Panc1 (cell line): ENCODE measurements around the gene ZSCAN22. TPM values are rescaled to one million over a fixed set of nuclear protein-coding genes. Genes with fewer than 3 reads are reported as not detected.

Experiments
- ATAC-seq: fragments of 200-7000 bp; cut with Tn5 transposase; 2 replicates; pipeline ENCODE4 v1.9.1; 2020; ENCODE audit warnings: mild to moderate bottlenecking, moderate library complexity
- BruUV-seq: library from RNA; stranded (reverse); fragments of 400-500 nt; replicated peaks from 2 replicates; lab custom pipeline; 2021; lab: Mats Ljungman, UMichigan
- CTCF ChIA-PET: fragments of 300-600 bp; sonication (Branson Sonifier 250); formaldehyde crosslinking; loops from one replicate; lab custom pipeline; 2022; ENCODE audit warnings: antibody characterized with exemption; lab: Charles Lee
- POLR2A ChIA-PET: fragments of 300-600 bp; sonication (Branson Sonifier 250); formaldehyde crosslinking; loops from one replicate; lab custom pipeline; 2022; ENCODE audit warnings: antibody characterized with exemption; lab: Charles Lee
- DNase-seq: peaks from one replicate; pipeline ENCODE4 v3.0.0-alpha.2; 2010; ENCODE audit warnings: low read depth, low spot score
- H3K27ac ChIP-seq: 2 replicates; pipeline ENCODE4 v1.5.1; 2011; ENCODE audit warnings: mild to moderate bottlenecking, low read length, inconsistent platforms
- H3K27me3 ChIP-seq: fragments of 200-500 bp; sonication (Bioruptor generic); 2 replicates; pipeline ENCODE4 v1.6.0; 2014; ENCODE audit warnings: low read length, inconsistent platforms; ENCODE audit not compliant: control insufficient read depth, insufficient read depth
- H3K36me3 ChIP-seq: fragments of 200-500 bp; sonication (Bioruptor generic); 2 replicates; pipeline ENCODE4 v1.5.1; 2014; ENCODE audit warnings: inconsistent platforms, mild to moderate bottlenecking, low read length, moderate library complexity; ENCODE audit not compliant: control insufficient read depth, insufficient read depth
- H3K4me1 ChIP-seq: 2 replicates; pipeline ENCODE4 v1.5.1; 2011; ENCODE audit warnings: inconsistent platforms, mild to moderate bottlenecking, low read length, moderate library complexity; ENCODE audit not compliant: control insufficient read depth, insufficient read depth
- H3K4me3 ChIP-seq, 2 experiments: 2 replicates each; pipeline ENCODE4 v1.5.1; 2011 to 2012; ENCODE audit warnings: low read depth in 2 of 2, low read length in 2 of 2, mild to moderate bottlenecking in 2 of 2, inconsistent platforms in 1 of 2, moderate library complexity in 1 of 2
- H3K9me3 ChIP-seq: fragments of 200-500 bp; sonication (Bioruptor generic); 2 replicates; pipeline ENCODE4 v1.5.1; 2014; ENCODE audit warnings: low read depth, mild to moderate bottlenecking, inconsistent platforms, low read length, moderate library complexity; ENCODE audit not compliant: control insufficient read depth, insufficient read depth
- CTCF ChIP-seq: fragments of 450-650 bp; IDR thresholded peaks from 2 replicates; pipeline ENCODE4 v1.5.1; 2017; ENCODE audit warnings: mild to moderate bottlenecking
- POLR2AphosphoS5 ChIP-seq: IDR thresholded peaks from 2 replicates; pipeline ENCODE4 v1.6.1; 2012; ENCODE audit warnings: mild to moderate bottlenecking, low read depth, low read length, moderate library complexity
- REST ChIP-seq, 2 experiments: IDR thresholded peaks; 2 replicates each; pipeline ENCODE4 v1.6.1; 2011 to 2012; ENCODE audit warnings: low read depth in 2 of 2, control low read depth in 1 of 2, low read length in 1 of 2, mild to moderate bottlenecking in 1 of 2, moderate library complexity in 1 of 2; ENCODE audit not compliant: insufficient read depth in 1 of 2
- SIN3A ChIP-seq: IDR thresholded peaks from 2 replicates; pipeline ENCODE4 v1.6.1; 2012; ENCODE audit warnings: low read depth, mild to moderate bottlenecking, low read length, moderate library complexity, borderline replicate concordance; ENCODE audit not compliant: insufficient read depth
- TCF7L2 ChIP-seq: IDR thresholded peaks from 2 replicates; pipeline ENCODE4 v1.6.1; 2011; ENCODE audit warnings: mild to moderate bottlenecking, low read depth, low read length, inconsistent platforms
- in situ Hi-C: cut with HindIII; loops from 2 replicates; pipeline ENCODE4 v1.10.0; 2016; ENCODE audit warnings: low sequenced_read_pairs, low pct_unique_long_range_greater_than_20kb
- intact Hi-C: fragments of 100-400 bp; cut with micrococcal nuclease; formaldehyde crosslinking; loops from one replicate; pipeline ENCODE4 v1.10.0; 2022; ENCODE audit not compliant: unreplicated experiment
- total RNA-seq: library from RNA; stranded (reverse); gene quantifications from one replicate; pipeline ENCODE4 v1.2.1, GENCODE V29; 2021; ENCODE audit not compliant: unreplicated experiment

ZSCAN22 gene
- total RNA-seq, 1 experiment from 2014 or later = 6.6 TPM

DNA sequence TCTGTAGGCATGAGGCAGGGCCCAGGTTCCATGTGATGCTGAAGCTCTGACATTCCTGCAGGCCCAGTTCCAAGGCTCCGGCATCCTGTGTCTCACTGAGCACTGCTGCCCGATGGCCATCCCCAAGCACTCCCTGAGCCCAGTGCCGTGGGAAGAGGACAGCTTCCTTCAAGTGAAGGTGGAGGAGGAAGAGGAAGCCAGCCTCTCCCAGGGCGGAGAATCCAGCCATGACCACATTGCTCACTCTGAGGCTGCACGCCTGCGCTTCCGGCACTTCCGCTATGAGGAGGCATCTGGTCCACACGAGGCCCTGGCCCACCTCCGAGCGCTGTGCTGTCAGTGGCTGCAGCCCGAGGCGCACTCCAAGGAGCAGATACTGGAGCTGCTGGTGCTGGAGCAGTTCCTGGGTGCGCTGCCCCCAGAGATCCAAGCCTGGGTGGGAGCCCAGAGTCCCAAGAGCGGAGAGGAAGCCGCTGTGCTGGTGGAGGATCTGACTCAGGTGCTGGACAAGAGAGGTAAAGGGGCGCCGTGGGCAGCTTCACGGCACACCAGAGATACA, 8.0 kb downstream of the ZSCAN22 start:
- DNase-seq (no peak), ATAC-seq (no peak)
- no TSS peak for BruUV-seq
- Histone ChIP-seq H3K4me3 (no peak overlapping the region), H3K27ac (no peak overlapping the region), H3K27me3 (no peaks in the 10 kb centered on the region), H3K9me3 (0 out of 2 replicates have a peak, but pooled peaks cover 4% of the 10 kb centered on the region), H3K36me3 (no peaks in the 10 kb centered on the region), H3K4me1 (peaks cover 4% of the 10 kb centered on the region)
- CTCF ChIA-PET = no interaction called here
- no peak for TF ChIP-seq REST (IDR thresholded peaks at IDR 0.05; ENCODE audit: insufficient read depth in 1 of 2, low read depth in 2 of 2, low read length in 1 of 2)
- no peak for TF ChIP-seq SIN3A
- no peak for TF ChIP-seq CTCF
- no peak for TF ChIP-seq TCF7L2
- no peak for TF ChIP-seq POLR2AphosphoS5
- in situ Hi-C loops = no loop called here
- intact Hi-C loops = no loop called here
- POLR2A ChIA-PET = no interaction called here

DNA sequence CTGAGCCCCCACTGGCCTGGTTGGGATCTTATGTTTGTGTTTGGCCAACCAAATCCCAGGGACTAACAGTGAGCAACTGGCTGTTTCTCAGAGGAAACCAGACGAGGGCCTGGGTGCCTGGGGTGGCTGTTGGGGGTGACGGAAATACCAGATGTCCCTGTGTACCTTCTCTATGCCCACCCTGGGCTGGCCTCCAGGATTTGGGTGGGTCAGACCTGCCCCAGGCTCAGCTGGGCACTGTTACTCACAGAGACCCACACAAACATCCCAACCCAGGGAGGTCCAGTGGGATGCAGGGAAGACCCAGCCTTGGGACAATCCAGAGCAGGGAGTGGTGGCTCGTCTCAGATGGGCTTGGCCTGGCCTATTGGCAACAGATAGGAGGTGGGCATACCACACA, 8.8 kb downstream of the ZSCAN22 start:
- H3K27ac ChIP-seq = no peak overlapping the region
- CTCF ChIA-PET = no interaction called here
- no TSS peak for BruUV-seq
- no peaks in the 10 kb centered on the region for H3K4me1 ChIP-seq
- H3K27me3 ChIP-seq = no peaks in the 10 kb centered on the region
- H3K36me3 ChIP-seq = no peaks in the 10 kb centered on the region
- H3K4me3 ChIP-seq = no peak overlapping the region
- in situ Hi-C loops = no loop called here
- POLR2A ChIA-PET = no interaction called here
- DNase-seq = no peak
- 0 out of 2 replicates have a peak, but pooled peaks cover 4% of the 10 kb centered on the region for H3K9me3 ChIP-seq
- no peak for ATAC-seq
- no peak for TF ChIP-seq CTCF
- TF ChIP-seq REST (IDR thresholded peaks at IDR 0.05; ENCODE audit: insufficient read depth in 1 of 2, low read depth in 2 of 2, low read length in 1 of 2) = no peak
- TF ChIP-seq SIN3A = no peak
- no peak for TF ChIP-seq POLR2AphosphoS5
- no peak for TF ChIP-seq TCF7L2
- intact Hi-C loops = no loop called here
